Lower leg skin (tissue), 3 donors: ENCODE measurements around the gene COX6A2.

Source experiments
- CTCF ChIP-seq, 3 donors: fragments of 450-650 bp; IDR thresholded peaks; one replicate each; pipeline ENCODE4 v1.5.1; 2016; ENCODE audit warnings: antibody characterized with exemption in 3 of 3, mild to moderate bottlenecking in 3 of 3, moderate library complexity in 2 of 3
- POLR2A ChIP-seq, 2 donors: fragments of 450-650 bp; IDR thresholded peaks; one replicate each; pipeline ENCODE4 v1.6.1; 2016 to 2017; ENCODE audit warnings: antibody characterized with exemption in 2 of 2, mild to moderate bottlenecking in 1 of 2, moderate library complexity in 1 of 2

DNA sequence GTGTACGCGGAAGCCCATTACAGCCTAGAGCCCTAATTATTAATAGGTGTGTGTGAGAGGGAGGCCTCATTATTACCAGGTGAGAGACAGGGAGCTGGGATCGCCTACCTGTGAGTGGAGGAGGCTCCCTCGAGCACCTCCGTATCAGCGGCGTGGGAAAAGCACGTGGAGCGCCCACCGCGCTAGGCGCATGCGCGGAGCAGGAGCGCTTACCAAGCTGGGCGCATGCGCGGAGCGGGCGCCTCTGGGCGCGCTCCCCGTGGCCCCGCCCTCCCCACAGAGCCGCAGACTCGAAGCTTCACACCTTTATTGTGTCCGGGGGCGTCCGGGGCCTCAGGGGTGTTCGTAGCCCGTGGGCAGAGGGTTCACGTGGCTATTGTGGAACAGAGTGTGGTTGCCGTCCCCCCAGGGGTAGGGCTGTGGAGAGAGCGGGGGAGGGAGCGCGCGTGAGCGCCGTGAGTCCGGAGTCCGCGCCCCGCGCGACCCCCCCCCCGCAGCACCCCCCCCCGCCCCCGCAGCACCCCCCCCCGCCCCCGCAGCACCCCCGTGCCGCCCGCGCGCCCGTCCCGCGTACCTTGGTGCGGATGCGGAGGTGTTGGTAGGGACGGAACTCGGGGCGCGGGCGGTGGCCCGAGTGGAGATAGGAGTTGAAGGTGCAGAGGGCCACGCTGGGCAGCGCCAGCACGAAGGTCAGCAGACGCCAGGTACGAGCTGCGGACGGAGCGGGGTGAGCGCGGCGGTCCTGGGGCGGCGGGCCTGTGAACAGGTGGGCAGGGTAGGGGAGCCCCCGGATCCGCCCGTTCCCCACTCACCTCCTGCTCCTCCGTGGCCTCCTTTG lies 500 bp downstream of the COX6A2 start:
- TF ChIP-seq CTCF (IDR thresholded peaks at IDR 0.05) (no peak), POLR2A (IDR thresholded peaks at IDR 0.05) (no peak)
